Ovary (tissue), 9 donors: ENCODE data around the gene RPL10. TPM values are rescaled to one million over a fixed set of nuclear protein-coding genes. Genes with fewer than 3 reads are reported as not detected.

Experiments
- DNase-seq, 5 donors: peaks; one replicate each; pipeline ENCODE4 v3.0.0-alpha.2; 2019 to 2020
- H3K27ac ChIP-seq, 2 donors: fragments of 200-600 bp; one replicate each; pipeline versions ENCODE4 v1.5.1 to v1.8.0; 2019 to 2022
- H3K27me3 ChIP-seq: fragments of 200-600 bp; one replicate; pipeline ENCODE4 v1.8.0; 2022
- H3K36me3 ChIP-seq: fragments of 200-600 bp; sonication (generic); one replicate; pipeline ENCODE4 v1.5.1; 2019
- H3K4me1 ChIP-seq: one replicate; pipeline ENCODE4 v1.8.1; 2013; ENCODE audit warnings: mild to moderate bottlenecking, moderate library complexity; ENCODE audit not compliant: insufficient read depth
- H3K4me3 ChIP-seq: fragments of 200-600 bp; sonication (generic); one replicate; pipeline ENCODE4 v1.5.1; 2017
- H3K9me3 ChIP-seq, 2 donors: fragments of 200-600 bp in 1 of 2; sonication (generic) in 1 of 2; one replicate each; pipeline versions ENCODE4 v1.5.1 to v1.8.1; 2013 to 2019; ENCODE audit warnings: mild to moderate bottlenecking in 1 of 2, moderate library complexity in 1 of 2
- EP300 ChIP-seq: sonication (generic); formaldehyde crosslinking; IDR thresholded peaks from one replicate; pipeline ENCODE4 v1.6.1; 2017; ENCODE audit warnings: antibody characterized with exemption
- POLR2A ChIP-seq: fragments of 450-650 bp; IDR thresholded peaks from one replicate; pipeline ENCODE4 v1.6.1; 2017; ENCODE audit warnings: antibody characterized with exemption, mild to moderate bottlenecking, moderate library complexity
- WGBS, 3 donors: extraction: QIAGEN DNeasy Blood & Tissue Kit in 1 of 3; methylation state at CpG; one replicate each; pipeline versions ENCODE4 v1.1.5 to v1.1.7; 2013 to 2017; 5-methylcytosine and 5-hydroxymethylcytosine counted together
- intact Hi-C, 4 donors: fragments of 100-400 bp; cut with DNase I; formaldehyde crosslinking; loops; one replicate each; pipeline versions ENCODE4 v1.11.0 to v1.15.1; 2022 to 2023
- polyA plus RNA-seq, 2 donors: library from polyadenylated mRNA; stranded (reverse); fragments of 200-250 nt in 1 of 2; fragments of 350-450 nt in 1 of 2; fragmentation: Illumina TruSeq in 1 of 2; extraction: RNeasy Lipid Tissue Mini Kit (QIAGEN cat#74804) in 1 of 2; gene quantifications; one replicate each; pipeline ENCODE4 v1.2.3, GENCODE V29; 2013 to 2014
- total RNA-seq, 7 donors: library from RNA; depleted of rRNA in 2 of 7; stranded (reverse); fragments of >200 nt in 2 of 7; fragmentation: NEBNext Ultra II Directional in 3 of 7; extraction: Animal tissue kit (Norgen Biotek cat#: 25700) in 3 of 7; gene quantifications; one replicate each; pipeline versions ENCODE4 v1.1.0 to v1.2.4, GENCODE V29; 2016 to 2023
- TF ChIP-seq, protein P1 (sequence below), 3 donors: fragments of 450-650 bp in 2 of 3; fragments of 200-600 bp in 1 of 3; IDR thresholded peaks; one replicate each; pipeline versions ENCODE4 v1.5.1 to v1.8.0; 2016 to 2022; ENCODE audit warnings: antibody characterized with exemption in 3 of 3, mild to moderate bottlenecking in 1 of 3
- donor health status: DM: no; HTN: no; CAD: no; lungs with moderate emphysema.
- donor health status: DM: no; HTN: no; CAD: no.
- donor health status: Bipolar disorder and iron deficiency.
- donor health status: DM: yes; HTN: yes; CAD: no.
- donor health status: DM: no; HTN: no; CAD: no.
- donor health status: DM: yes; HTN: yes; CAD: no.

RPL10 gene
- total and polyA plus RNA-seq, 9 donors, result 4,233 to 12,949 (median 7,126) TPM

DNA sequence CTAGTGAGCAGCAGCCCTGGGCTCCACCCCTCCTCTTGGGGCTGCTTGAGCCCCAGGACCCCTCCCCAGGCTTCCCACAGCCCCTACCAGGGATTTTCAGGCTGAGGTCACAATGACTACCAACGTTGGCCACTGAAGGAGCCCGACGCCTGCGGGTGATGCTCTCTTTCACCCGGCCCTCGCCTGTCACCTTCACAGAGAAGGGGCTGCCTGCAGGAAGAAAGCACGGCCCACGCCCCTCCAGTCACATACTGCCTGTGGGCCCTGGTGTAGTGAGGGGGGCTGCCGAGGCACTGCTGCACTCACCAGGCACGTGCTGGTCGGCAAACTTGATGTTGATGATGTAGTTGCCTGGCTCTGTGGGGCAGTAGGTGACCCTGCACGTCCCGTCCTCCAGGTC, 45.7 kb upstream of the RPL10 start:
- DNase-seq, result no peak
- TF ChIP-seq, protein P1, sequence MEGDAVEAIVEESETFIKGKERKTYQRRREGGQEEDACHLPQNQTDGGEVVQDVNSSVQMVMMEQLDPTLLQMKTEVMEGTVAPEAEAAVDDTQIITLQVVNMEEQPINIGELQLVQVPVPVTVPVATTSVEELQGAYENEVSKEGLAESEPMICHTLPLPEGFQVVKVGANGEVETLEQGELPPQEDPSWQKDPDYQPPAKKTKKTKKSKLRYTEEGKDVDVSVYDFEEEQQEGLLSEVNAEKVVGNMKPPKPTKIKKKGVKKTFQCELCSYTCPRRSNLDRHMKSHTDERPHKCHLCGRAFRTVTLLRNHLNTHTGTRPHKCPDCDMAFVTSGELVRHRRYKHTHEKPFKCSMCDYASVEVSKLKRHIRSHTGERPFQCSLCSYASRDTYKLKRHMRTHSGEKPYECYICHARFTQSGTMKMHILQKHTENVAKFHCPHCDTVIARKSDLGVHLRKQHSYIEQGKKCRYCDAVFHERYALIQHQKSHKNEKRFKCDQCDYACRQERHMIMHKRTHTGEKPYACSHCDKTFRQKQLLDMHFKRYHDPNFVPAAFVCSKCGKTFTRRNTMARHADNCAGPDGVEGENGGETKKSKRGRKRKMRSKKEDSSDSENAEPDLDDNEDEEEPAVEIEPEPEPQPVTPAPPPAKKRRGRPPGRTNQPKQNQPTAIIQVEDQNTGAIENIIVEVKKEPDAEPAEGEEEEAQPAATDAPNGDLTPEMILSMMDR (IDR thresholded peaks at IDR 0.05), result no peak
- TF ChIP-seq EP300 (no peak), POLR2A (no peak)
- no peaks in the 10 kb centered on the region for H3K36me3 ChIP-seq
- WGBS, 3 donors, result 76 to 77% (median 77%) methylated on average over 11 to 13 of the region's 13 CpGs
- intact Hi-C loops, result no loop called here
- no peaks in the 10 kb centered on the region for H3K9me3 ChIP-seq
- no peaks in the 10 kb centered on the region for H3K4me1 ChIP-seq
- H3K27ac ChIP-seq, result no peak overlapping the region
- no peaks in the 10 kb centered on the region for H3K27me3 ChIP-seq
- no peak overlapping the region for H3K4me3 ChIP-seq

DNA sequence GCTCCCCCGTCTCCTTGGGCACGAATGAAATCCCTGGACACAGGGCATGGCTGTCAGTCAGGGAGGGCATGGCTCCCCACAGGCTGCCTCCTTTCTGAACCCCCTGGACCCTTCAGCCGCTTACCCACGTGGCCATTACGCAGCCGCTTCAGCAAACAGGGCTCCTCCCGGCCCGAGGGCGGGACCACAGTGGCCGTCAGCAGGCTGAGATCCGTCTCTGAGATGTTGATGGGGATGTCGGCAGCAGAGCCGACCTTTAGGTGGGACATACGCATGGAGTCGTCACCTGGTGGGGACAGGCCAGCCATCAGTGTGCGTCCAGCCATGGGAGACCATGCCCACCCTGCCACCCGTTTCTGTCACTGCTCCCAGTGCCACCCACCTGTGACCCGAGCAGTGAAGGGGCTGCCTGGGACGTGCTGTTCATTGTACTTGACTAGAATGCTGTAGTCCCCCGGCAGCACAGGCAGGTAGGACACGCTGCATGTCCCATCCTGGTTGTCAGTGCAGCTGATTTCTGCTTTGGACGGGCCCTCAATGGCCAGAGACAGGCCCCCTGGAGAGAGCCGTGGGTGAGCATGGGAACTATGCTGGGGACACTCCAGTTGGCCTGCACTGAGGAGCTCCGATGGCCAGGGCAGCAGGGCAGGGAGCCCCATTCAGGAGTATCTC, 44.9 kb upstream of the RPL10 start:
- WGBS, 3 donors, result 73 to 80% (median 77%) methylated on average over 24 of the region's 24 CpGs
- no peaks in the 10 kb centered on the region for H3K36me3 ChIP-seq
- H3K9me3 ChIP-seq, result no peaks in the 10 kb centered on the region
- no peak overlapping the region for H3K27ac ChIP-seq
- intact Hi-C loops, result no loop called here
- H3K27me3 ChIP-seq, result no peaks in the 10 kb centered on the region
- H3K4me1 ChIP-seq, result no peaks in the 10 kb centered on the region
- TF ChIP-seq EP300 (no peak), POLR2A (no peak)
- TF ChIP-seq, protein P1 (IDR thresholded peaks at IDR 0.05), result no peak
- DNase-seq, result no peak
- H3K4me3 ChIP-seq, result no peak overlapping the region

DNA sequence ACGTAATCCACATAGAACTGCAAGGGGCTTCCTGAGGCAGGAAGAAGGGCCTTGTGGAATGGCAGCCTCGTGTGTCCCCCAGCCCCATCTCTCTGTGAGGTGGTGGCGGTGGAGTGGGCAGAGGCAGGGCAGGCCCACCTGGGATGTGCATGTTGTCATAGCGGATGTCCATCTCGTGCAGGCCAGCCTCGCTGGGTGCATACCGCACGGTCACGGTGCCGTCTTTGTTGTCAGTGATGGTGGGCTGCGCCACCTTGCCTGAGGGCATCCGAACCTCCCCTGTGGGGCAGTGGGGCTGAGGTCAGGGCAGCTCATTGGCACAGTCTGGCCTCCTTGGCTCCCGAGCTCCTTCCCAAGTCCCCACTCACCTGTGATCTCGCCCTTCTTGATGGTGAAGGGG, 44.2 kb upstream of the RPL10 start:
- intact Hi-C loops, result no loop called here

DNA sequence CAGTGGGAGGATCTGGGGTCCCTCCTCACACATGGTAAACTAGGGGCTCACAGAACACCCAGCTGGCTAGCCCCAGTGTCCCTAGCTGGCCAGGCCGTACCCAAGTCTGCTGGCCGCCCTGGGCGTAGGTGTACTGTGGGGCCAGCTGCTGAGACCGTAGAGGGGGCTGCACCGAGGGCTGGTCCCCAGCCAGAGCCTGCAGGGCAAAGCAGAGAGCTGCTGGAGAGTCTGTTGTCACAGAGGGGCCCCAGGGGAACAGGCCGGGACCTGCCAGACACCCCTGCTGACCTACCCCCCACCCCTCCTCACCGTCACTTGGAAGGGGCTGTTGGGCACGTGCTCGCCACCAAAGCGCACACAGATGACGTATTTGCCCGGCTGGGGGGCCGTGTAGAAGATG, 43.7 kb upstream of the RPL10 start:
- Histone ChIP-seq H3K4me3 (no peak overlapping the region), H3K9me3 (no peaks in the 10 kb centered on the region), H3K27ac (no peak overlapping the region), H3K4me1 (no peaks in the 10 kb centered on the region), H3K27me3 (no peaks in the 10 kb centered on the region), H3K36me3 (no peaks in the 10 kb centered on the region)
- intact Hi-C loops, result no loop called here
- DNase-seq, result no peak
- WGBS, 3 donors, result 82 to 88% (median 86%) methylated on average over 13 of the region's 13 CpGs
- TF ChIP-seq EP300, result no peak

More for the DNA sequence above, 44.2 kb upstream of the RPL10 start:
- WGBS, 3 donors, result 80 to 85% (median 83%) methylated on average over 5 to 14 of the region's 14 CpGs
- no peak for TF ChIP-seq EP300
- no peak for TF ChIP-seq POLR2A
- TF ChIP-seq, protein P1 (IDR thresholded peaks at IDR 0.05), result no peak
- H3K4me1 ChIP-seq, result no peaks in the 10 kb centered on the region
- no peak for DNase-seq
- no peaks in the 10 kb centered on the region for H3K36me3 ChIP-seq
- H3K27me3 ChIP-seq, result no peaks in the 10 kb centered on the region
- H3K9me3 ChIP-seq, result no peaks in the 10 kb centered on the region
- no peak overlapping the region for H3K4me3 ChIP-seq
- H3K27ac ChIP-seq, result no peak overlapping the region

DNA sequence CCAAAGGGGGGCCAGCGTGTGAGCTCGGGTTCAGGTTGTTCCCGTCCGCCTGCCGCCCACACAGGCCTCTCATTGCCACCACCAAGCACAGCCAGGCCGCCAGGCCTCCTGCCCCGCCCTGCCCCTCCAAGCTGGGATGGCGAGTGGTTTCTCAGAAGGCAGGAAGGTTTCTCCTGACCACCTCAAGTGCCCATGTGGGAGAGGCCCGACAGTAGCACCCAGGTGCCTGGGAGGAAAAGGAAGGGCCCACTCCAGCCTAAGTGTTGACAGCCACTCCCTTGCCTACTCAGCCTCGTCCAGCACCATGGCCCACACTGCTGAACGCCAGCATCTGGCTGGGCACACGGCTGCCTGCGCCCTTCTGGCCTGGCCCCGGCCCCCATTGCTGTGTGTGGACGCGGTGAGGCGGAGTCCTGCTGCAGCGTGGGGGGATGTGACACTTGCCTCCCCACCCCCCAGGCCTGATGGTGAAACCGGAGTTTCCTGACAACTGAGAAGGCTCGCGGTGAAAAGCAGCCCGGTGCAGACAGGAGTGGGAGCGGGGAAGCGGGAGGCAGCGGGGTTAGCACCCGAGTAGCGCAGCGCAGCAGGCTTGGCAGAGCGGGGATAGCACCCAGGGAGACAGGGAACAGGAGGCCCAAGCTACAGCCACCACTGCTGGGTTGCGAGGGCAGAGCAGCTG, 42.9 kb upstream of the RPL10 start:
- intact Hi-C loops, result no loop called here
- Histone ChIP-seq H3K27me3 (no peaks in the 10 kb centered on the region), H3K9me3 (no peaks in the 10 kb centered on the region), H3K27ac (no peak overlapping the region), H3K4me3 (no peak overlapping the region), H3K4me1 (no peaks in the 10 kb centered on the region), H3K36me3 (no peaks in the 10 kb centered on the region)
- 77 to 84% (median 82%) methylated on average over 30 of the region's 30 CpGs for WGBS, 3 donors
- no peak for TF ChIP-seq EP300
- TF ChIP-seq, protein P1 (IDR thresholded peaks at IDR 0.05), result no peak
- TF ChIP-seq POLR2A, result no peak
- DNase-seq, result no peak
